GM12872 (cell line): ENCODE data around the gene RPS19BP1.

Experiments used
- TF ChIP-seq, protein P1 (sequence below): IDR thresholded peaks from 3 replicates; pipeline ENCODE4 v1.5.1; 2011; ENCODE audit warnings: low read depth, mild to moderate bottlenecking, low read length, moderate library complexity; ENCODE audit not compliant: insufficient read depth

The RPS19BP1 gene

DNA sequence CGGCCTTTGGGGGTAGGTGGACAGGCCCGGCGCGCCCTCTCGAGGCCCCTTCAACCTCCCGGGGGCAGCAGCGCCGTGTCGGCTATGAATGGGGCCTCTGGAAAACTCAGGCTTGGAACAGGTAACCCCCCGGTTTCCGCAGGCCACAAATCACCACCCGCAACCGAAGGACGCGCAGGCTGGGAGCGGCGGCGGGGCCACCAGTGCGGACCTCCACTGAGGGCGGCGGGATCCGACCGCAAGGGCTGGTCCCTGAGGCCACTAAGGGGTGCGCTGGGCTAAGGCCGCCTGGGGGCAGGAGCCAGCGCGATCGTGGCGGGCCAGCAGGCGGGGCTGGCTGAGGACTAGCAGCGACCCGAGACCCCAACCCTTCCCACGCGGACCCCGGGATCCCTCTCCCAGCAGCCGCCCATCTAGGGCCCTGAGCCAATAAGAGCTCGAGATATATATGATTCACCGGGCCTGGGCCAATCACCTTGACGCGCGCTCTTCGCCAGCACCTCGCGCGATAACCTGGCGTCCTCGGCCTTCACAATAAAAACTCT, 12.8 kb downstream of the RPS19BP1 start:
- TF ChIP-seq, protein P1, sequence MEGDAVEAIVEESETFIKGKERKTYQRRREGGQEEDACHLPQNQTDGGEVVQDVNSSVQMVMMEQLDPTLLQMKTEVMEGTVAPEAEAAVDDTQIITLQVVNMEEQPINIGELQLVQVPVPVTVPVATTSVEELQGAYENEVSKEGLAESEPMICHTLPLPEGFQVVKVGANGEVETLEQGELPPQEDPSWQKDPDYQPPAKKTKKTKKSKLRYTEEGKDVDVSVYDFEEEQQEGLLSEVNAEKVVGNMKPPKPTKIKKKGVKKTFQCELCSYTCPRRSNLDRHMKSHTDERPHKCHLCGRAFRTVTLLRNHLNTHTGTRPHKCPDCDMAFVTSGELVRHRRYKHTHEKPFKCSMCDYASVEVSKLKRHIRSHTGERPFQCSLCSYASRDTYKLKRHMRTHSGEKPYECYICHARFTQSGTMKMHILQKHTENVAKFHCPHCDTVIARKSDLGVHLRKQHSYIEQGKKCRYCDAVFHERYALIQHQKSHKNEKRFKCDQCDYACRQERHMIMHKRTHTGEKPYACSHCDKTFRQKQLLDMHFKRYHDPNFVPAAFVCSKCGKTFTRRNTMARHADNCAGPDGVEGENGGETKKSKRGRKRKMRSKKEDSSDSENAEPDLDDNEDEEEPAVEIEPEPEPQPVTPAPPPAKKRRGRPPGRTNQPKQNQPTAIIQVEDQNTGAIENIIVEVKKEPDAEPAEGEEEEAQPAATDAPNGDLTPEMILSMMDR = peak; percentile 43; the same call in 2 of the 3 replicates

DNA sequence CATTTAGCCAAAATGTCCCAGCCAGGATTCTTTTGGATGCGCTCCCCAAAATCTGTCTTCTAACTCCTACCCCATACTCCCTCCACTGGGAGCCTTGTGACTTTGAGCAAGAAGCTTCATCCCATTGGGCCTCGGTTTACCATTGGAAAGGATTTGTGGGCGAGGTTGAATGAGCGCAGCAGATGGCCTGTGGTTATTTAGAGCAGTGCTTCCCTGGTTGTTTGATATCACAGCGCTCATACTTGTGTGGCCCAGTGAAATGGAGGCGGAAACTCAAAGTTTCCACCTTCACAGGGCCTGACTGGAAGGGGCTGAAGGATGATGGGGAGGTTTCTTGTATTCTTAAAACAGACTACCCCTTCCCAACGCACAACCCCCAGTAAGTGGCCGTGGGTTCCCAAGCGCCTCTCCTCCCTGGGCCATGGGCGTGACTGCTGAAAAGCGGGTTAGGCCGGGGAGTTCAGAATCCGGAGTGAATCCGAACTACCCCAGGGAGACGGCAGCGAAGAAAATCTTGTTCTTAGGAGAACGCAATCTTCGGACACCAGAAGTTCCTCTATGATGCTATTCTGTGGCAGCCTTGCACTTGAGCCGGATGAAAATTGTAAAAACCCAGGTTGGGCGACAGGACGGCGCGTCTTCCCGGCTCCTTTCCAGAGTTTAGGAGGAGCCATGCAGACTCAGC, 13.4 kb downstream of the RPS19BP1 start:
- TF ChIP-seq, protein P1 = no peak

GRCh38 chr22:39518144-39518786, 14.3 kb downstream of the RPS19BP1 start:
- TF ChIP-seq, protein P1 = no peak

- TF ChIP-seq, protein P1 = no peak
Observed at GRCh38 chr22:39517470-39517869, 15.1 kb downstream of the RPS19BP1 start.

DNA sequence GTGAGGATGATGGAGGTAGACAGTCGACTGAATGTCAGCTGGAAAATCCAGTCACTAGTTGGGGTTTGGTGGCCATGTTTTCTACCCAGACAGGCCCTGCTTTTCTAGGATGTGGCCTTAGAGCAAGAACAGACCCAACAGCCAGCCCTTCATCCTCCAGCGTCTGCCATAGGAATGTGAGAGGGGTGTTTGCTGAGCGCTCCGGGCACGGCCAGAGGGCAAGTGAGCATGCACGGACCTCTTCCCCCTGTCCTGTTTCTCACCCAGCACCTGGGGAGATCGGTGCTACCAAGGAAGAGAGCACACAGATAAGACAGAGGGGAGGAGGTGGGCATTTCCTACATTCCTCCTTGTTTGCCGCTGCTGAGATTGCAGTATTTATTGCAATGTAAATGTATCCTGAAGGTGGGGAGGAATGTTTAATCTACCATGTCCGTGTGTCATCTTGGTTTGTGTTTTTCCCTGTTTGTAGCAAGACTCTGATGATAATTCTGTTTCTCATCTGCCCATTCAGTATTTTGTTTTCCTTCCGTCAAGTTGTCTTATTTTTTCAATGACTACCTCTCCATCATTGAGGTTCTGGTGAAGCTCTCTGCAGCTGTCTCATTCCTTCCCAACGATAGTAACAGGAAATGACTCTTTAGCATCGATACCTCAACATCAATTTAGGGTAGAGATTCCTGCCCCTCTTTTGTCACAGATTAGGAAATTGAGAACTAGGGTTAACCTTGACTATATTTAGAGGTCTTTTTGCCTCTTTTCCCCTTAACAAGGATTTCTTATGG, 17.1 kb downstream of the RPS19BP1 start:
- TF ChIP-seq, protein P1 = no peak

- TF ChIP-seq, protein P1 = peak; percentile 73
Observed at GRCh38 chr22:39514373-39514973, 18.1 kb downstream of the RPS19BP1 start.

DNA sequence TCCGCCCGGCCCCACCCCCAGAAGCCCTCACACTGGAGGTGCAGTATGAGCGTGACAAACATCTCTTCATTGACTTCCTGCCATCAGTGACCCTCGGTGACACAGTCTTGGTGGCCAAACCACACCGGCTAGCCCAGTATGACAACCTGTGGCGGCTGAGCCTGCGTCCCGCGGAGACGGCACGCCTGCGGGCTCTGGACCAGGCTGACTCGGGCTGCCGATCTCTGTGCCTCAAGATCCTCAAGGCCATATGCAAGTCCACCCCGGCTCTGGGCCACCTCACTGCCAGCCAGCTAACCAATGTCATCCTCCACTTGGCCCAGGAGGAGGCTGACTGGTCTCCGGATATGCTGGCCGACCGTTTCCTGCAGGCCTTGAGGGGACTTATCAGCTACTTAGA, 18.8 kb downstream of the RPS19BP1 start:
- TF ChIP-seq, protein P1 = no peak
